ENCODE data around the gene KCTD2. TPM values are rescaled to one million over a fixed set of nuclear protein-coding genes. Genes with fewer than 3 reads are reported as not detected.
"Not testable (repeated sequence)": the region's sequence is repeated elsewhere in the genome, so short reads cannot be mapped to it uniquely, and the experiment has no call there.

KCTD2 gene
- polyA plus RNA-seq, 1 donor, result 30.4 TPM

GRCh38 chr17:75049057-75049456 lies 2.0 kb downstream of the KCTD2 start:
- no peak for DNase-seq

GRCh38 chr17:75049706-75050105 lies 2.7 kb downstream of the KCTD2 start:
- no peak for DNase-seq

- no peak for DNase-seq
These were observed 4.9 kb downstream of the KCTD2 start for GRCh38 chr17:75051941-75052340.

GRCh38 chr17:75059369-75060345 lies 12.6 kb downstream of the KCTD2 start:
- no peak for DNase-seq

GRCh38 chr17:75060434-75061054 lies 13.5 kb downstream of the KCTD2 start:
- DNase-seq, result no peak

GRCh38 chr17:75061055-75061438 lies 14.0 kb downstream of the KCTD2 start:
- no peak for DNase-seq

GRCh38 chr17:75061618-75062017 lies 14.6 kb downstream of the KCTD2 start:
- no peak for DNase-seq

GRCh38 chr17:75063201-75063600 lies 16.2 kb downstream of the KCTD2 start:
- no peak for DNase-seq

- no peak for DNase-seq
These were observed 16.6 kb downstream of the KCTD2 start for GRCh38 chr17:75063626-75064025.

GRCh38 chr17:75064040-75064439 lies 17.0 kb downstream of the KCTD2 start:
- no peak for DNase-seq

GRCh38 chr17:75064460-75064859 lies 17.4 kb downstream of the KCTD2 start:
- no peak for DNase-seq

- no peak for DNase-seq
These were observed 18.0 kb downstream of the KCTD2 start for GRCh38 chr17:75064867-75065561.

- no peak for DNase-seq
These were observed 18.6 kb downstream of the KCTD2 start for GRCh38 chr17:75065562-75066151.

- DNase-seq, result no peak
These were observed 20.8 kb downstream of the KCTD2 start for GRCh38 chr17:75067856-75068255.

- DNase-seq, result no peak
These were observed 21.7 kb downstream of the KCTD2 start for GRCh38 chr17:75068750-75069149.

- DNase-seq, result no peak
These were observed 22.8 kb downstream of the KCTD2 start for GRCh38 chr17:75069783-75070182.

GRCh38 chr17:75071478-75072271 lies 24.6 kb downstream of the KCTD2 start:
- not testable (repeated sequence) for DNase-seq

- DNase-seq, result not testable (repeated sequence)
These were observed 25.9 kb downstream of the KCTD2 start for GRCh38 chr17:75072909-75073308.

- no peak for DNase-seq
These were observed 26.6 kb downstream of the KCTD2 start for GRCh38 chr17:75073618-75074047.

- DNase-seq, result no peak
These were observed 27.5 kb downstream of the KCTD2 start for GRCh38 chr17:75074532-75074931.

- DNase-seq, result no peak
These were observed 28.7 kb downstream of the KCTD2 start for GRCh38 chr17:75075597-75076336.
